HG02678 (cell line): ENCODE measurements around the gene C1QB.
"Not testable (repeated sequence)": the region's sequence is repeated elsewhere in the genome, so short reads cannot be mapped to it uniquely, and the experiment has no call there.

Experiments used
- ATAC-seq: cut with Tn5 transposase; IDR thresholded peaks from one replicate; pipeline ENCODE4 v1.9.1; 2021; ENCODE audit warnings: mild to moderate bottlenecking, moderate library complexity; ENCODE audit not compliant: unreplicated experiment

The C1QB gene

GRCh38 chr1:22691031-22691753 lies 38.2 kb downstream of the C1QB start:
- ATAC-seq = no peak

- ATAC-seq = no peak
Measured at GRCh38 chr1:22694172-22694571, 41.1 kb downstream of the C1QB start.

- no peak for ATAC-seq
Measured at GRCh38 chr1:22696610-22697009, 43.6 kb downstream of the C1QB start.

- ATAC-seq = no peak
Measured at GRCh38 chr1:22697980-22698379, 44.9 kb downstream of the C1QB start.

- no peak for ATAC-seq
Measured at GRCh38 chr1:22699681-22700520, 46.9 kb downstream of the C1QB start.

GRCh38 chr1:22702296-22703085 lies 49.5 kb downstream of the C1QB start:
- no peak for ATAC-seq

- ATAC-seq = no peak
Measured at GRCh38 chr1:22704440-22705067, 51.5 kb downstream of the C1QB start.

GRCh38 chr1:22705586-22705985 lies 52.5 kb downstream of the C1QB start:
- ATAC-seq = no peak

- not testable (repeated sequence) for ATAC-seq
Measured at GRCh38 chr1:22706100-22706499, 53.1 kb downstream of the C1QB start.

- ATAC-seq = no peak
Measured at GRCh38 chr1:22708777-22709176, 55.7 kb downstream of the C1QB start.

- no peak for ATAC-seq
Measured at GRCh38 chr1:22709227-22709626, 56.2 kb downstream of the C1QB start.

- ATAC-seq = no peak
Measured at GRCh38 chr1:22709891-22710700, 57.1 kb downstream of the C1QB start.

GRCh38 chr1:22710701-22711049 lies 57.6 kb downstream of the C1QB start, which contains the start of gene EPHB2:
EPHB2 (plus strand) TSS chr1:22710839; CDS start chr1:22710983, 144 bp downstream.
- ATAC-seq = no peak

- ATAC-seq = no peak
Measured at GRCh38 chr1:22711071-22711470, 58.0 kb downstream of the C1QB start.
